ENCODE measurements around the gene SMARCA5.

Gene SMARCA5

DNA sequence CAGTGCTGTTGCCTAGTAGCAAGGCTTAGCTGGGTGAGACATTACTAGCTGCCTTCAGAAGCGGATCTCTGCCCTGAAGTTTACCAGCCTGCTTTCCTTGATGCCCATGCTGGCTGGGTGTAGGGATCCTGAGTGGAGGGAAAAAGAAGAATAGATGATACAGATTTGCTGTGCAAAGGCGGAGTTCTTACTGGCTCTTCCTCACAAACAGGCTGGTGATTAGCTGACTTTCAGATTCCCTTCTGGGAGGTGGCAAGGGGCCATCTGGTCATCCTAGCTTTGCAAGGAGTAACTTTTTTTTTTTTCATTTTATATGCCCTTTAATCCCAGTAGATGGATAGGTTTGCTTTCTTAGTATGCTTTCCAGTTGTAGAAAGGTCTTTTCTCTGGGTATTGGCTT lies 44.8 kb downstream of the SMARCA5 start:
- no peak for TF ChIP-seq BACH2 (CRISPR knock-in tag; IDR thresholded peaks at IDR 0.05; ENCODE audit: borderline replicate concordance)
- no peak for TF ChIP-seq ZNF70 (CRISPR knock-in tag; IDR thresholded peaks at IDR 0.05)
- no peak for TF ChIP-seq GLIS3 (CRISPR knock-in tag; IDR thresholded peaks at IDR 0.05)
- no peak for TF ChIP-seq PATZ1 (CRISPR knock-in tag; IDR thresholded peaks at IDR 0.05; ENCODE audit: borderline replicate concordance)
- no peak for TF ChIP-seq ESRRG (CRISPR knock-in tag; IDR thresholded peaks at IDR 0.05)
- TF ChIP-seq ARNTL (CRISPR knock-in tag; IDR thresholded peaks at IDR 0.05; ENCODE audit: borderline replicate concordance, low read depth): no peak
- TF ChIP-seq ZFP3 (CRISPR knock-in tag; IDR thresholded peaks at IDR 0.05): no peak
- TF ChIP-seq, protein P1, sequence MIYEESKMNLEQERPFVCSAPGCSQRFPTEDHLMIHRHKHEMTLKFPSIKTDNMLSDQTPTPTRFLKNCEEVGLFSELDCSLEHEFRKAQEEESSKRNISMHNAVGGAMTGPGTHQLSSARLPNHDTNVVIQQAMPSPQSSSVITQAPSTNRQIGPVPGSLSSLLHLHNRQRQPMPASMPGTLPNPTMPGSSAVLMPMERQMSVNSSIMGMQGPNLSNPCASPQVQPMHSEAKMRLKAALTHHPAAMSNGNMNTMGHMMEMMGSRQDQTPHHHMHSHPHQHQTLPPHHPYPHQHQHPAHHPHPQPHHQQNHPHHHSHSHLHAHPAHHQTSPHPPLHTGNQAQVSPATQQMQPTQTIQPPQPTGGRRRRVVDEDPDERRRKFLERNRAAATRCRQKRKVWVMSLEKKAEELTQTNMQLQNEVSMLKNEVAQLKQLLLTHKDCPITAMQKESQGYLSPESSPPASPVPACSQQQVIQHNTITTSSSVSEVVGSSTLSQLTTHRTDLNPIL (CRISPR knock-in tag; IDR thresholded peaks at IDR 0.05; ENCODE audit: low read depth): no peak
- no peak for TF ChIP-seq TOX (CRISPR knock-in tag; IDR thresholded peaks at IDR 0.05; ENCODE audit: borderline replicate concordance)
- TF ChIP-seq ISL1 (CRISPR knock-in tag; IDR thresholded peaks at IDR 0.05): no peak
- TF ChIP-seq ZFP30 (CRISPR knock-in tag; IDR thresholded peaks at IDR 0.05): no peak
- TF ChIP-seq, protein P2, sequence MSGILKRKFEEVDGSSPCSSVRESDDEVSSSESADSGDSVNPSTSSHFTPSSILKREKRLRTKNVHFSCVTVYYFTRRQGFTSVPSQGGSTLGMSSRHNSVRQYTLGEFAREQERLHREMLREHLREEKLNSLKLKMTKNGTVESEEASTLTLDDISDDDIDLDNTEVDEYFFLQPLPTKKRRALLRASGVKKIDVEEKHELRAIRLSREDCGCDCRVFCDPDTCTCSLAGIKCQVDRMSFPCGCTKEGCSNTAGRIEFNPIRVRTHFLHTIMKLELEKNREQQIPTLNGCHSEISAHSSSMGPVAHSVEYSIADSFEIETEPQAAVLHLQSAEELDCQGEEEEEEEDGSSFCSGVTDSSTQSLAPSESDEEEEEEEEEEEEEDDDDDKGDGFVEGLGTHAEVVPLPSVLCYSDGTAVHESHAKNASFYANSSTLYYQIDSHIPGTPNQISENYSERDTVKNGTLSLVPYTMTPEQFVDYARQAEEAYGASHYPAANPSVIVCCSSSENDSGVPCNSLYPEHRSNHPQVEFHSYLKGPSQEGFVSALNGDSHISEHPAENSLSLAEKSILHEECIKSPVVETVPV (CRISPR knock-in tag; IDR thresholded peaks at IDR 0.05): no peak
- ATAC-seq: no peak

DNA sequence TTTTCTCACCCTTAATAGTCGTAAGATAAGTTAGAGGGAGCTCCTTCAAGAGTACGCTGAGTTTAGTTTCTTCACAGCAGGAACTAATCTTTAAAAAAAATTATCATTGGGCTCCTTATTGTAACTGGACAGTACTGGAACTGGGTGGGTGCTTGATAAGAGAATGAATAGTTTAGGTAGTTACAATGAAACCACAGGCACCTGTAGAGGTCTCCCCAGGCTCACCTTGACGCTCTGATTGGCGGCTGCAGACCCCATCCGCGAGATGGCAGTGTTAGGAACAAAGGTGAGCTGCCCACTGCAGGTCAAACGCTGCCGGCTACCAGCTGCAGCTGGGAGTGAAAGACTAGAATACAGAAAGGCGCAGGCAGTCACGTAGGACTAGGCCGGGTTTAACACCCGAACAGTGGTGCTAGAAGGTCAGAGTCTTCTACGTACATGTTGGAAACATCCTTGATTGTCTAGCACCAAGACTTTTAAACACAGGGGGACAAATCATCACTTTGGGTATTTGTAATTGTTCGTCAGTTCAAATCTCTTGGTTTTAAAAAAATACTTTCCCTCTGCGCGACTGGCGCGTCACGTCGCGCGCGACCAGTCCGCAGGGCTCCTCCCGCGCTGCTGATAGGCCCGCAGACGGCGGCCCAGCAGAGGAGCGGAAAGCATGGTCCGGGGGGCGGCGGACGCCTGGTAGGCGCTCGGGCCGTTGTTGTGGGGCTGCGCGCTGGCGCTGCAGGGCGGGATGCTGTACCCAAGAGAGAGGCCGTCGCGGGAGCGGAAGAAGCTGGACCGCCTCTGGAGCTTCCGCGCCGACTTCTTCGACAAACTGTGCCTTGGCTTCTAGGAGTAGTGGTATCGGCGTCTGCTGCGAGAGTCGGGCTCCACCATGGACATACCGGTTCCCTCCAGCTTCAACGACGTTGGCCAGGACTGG lies 45.6 kb downstream of the SMARCA5 start:
- TF ChIP-seq TSHZ2 (CRISPR knock-in tag; IDR thresholded peaks at IDR 0.05): 0 out of 2 replicates have a peak, but pooled peaks have one; percentile 10
- 0 out of 2 replicates have a peak, but pooled peaks have one; percentile 22 for TF ChIP-seq ZFP3 (CRISPR knock-in tag; IDR thresholded peaks at IDR 0.05)
- TF ChIP-seq ZC3H10 (CRISPR knock-in tag; IDR thresholded peaks at IDR 0.05): no peak
- peak; percentile 89 for ATAC-seq

DNA sequence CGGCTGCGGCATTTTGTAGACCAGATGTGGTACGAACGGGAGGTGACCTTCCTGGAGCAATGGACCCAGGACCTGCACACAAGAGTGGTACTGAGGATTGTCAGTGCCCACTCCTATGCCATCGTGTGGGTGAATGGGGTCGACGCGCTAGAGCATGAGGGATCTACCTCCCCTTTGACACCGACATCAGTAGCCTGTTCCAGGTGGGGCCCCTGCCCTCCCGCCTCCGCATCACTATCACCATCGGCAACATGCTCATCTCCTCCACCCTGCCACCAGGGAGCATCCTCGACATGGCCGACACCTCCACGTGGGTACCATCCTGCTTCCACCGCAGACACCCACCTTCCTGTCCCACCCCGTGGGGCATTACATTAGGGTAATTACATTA lies 46.2 kb downstream of the SMARCA5 start:
- ATAC-seq: no peak; the same call in 2 of the 3 replicates
- TF ChIP-seq, protein P1 (CRISPR knock-in tag; IDR thresholded peaks at IDR 0.05; ENCODE audit: low read depth): no peak
- no peak for TF ChIP-seq ESRRG (CRISPR knock-in tag; IDR thresholded peaks at IDR 0.05)
- TF ChIP-seq SNAI2 (CRISPR knock-in tag; IDR thresholded peaks at IDR 0.05): no peak

DNA sequence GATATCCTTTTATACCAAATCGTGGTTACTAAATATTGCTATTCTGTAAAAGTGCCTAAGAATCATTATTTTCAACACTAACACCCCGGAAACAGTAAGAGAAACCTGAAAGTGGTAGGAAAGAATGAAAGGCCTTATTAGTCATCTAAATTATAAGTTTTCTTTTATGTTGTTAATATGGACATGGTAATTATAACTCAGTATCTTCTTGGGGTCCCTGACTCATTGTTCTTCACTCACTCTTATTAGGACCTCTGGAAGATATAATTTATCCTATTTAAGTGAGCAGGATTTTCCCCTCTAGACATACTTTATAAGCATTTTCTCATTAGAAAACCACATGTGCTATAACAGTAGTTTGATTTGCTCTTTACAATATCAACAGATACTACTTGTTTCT lies 51.0 kb downstream of the SMARCA5 start:
- no peak for TF ChIP-seq PPARA (CRISPR knock-in tag; IDR thresholded peaks at IDR 0.05; ENCODE audit: borderline replicate concordance)
- TF ChIP-seq OSR1 (CRISPR knock-in tag; IDR thresholded peaks at IDR 0.05): no peak
- TF ChIP-seq SNAI2 (CRISPR knock-in tag; IDR thresholded peaks at IDR 0.05): no peak
- TF ChIP-seq ZFP30 (CRISPR knock-in tag; IDR thresholded peaks at IDR 0.05): no peak
- no peak for TF ChIP-seq ZFP3 (CRISPR knock-in tag; IDR thresholded peaks at IDR 0.05)
- TF ChIP-seq ZNF565 (CRISPR knock-in tag; conservative IDR thresholded peaks at IDR 0.05; ENCODE audit: low read depth): no peak
- TF ChIP-seq ESRRG (CRISPR knock-in tag; IDR thresholded peaks at IDR 0.05): no peak
- no peak for TF ChIP-seq TSHZ2 (CRISPR knock-in tag; IDR thresholded peaks at IDR 0.05)
- no peak for TF ChIP-seq RARB (CRISPR knock-in tag; IDR thresholded peaks at IDR 0.05)
- TF ChIP-seq POU6F1 (CRISPR knock-in tag; IDR thresholded peaks at IDR 0.05; ENCODE audit: borderline replicate concordance, low read depth): no peak
- TF ChIP-seq ZC3H10 (CRISPR knock-in tag; IDR thresholded peaks at IDR 0.05): no peak
- no peak for TF ChIP-seq TCF4 (CRISPR knock-in tag; IDR thresholded peaks at IDR 0.05; ENCODE audit: borderline replicate concordance)
- no peak for TF ChIP-seq GLIS3 (CRISPR knock-in tag; IDR thresholded peaks at IDR 0.05)
- ATAC-seq: no peak

Measured in SK-N-SH treated with all-trans-retinoic acid at 6 μM for 48 hours (cell line).